Activated CD8-positive, alpha-beta T cell treated with anti-CD3 and anti-CD28 coated beads for 36 hours (primary cell): Measurements from ENCODE around the gene TNRC6C. TPM values are rescaled to one million over a fixed set of nuclear protein-coding genes. Genes with fewer than 3 reads are reported as not detected.

Experiments
- ATAC-seq: fragments of 200-7000 bp; cut with Tn5 transposase; one replicate; pipeline ENCODE4 v1.10.0; 2021; ENCODE audit warnings: mild to moderate bottlenecking, moderate library complexity
- CTCF ChIA-PET: fragments of 350-600 bp; sonication (Branson Sonifier 250); formaldehyde crosslinking; loops from one replicate; lab custom pipeline; 2021; ENCODE audit warnings: antibody characterized with exemption; lab: Charles Lee
- POLR2A ChIA-PET: fragments of 350-600 bp; sonication (Branson Sonifier 250); formaldehyde crosslinking; loops from one replicate; lab custom pipeline; 2021; ENCODE audit warnings: antibody characterized with exemption; lab: Charles Lee
- DNase-seq: peaks from one replicate; pipeline ENCODE4 v3.0.0-alpha.2; 2020
- H3K27ac Mint-ChIP-seq: one replicate; pipeline ENCODE4 v1.8.0; 2021; ENCODE audit warnings: mild to moderate bottlenecking, mixed read lengths
- H3K27me3 Mint-ChIP-seq: one replicate; pipeline ENCODE4 v1.8.0; 2021; ENCODE audit warnings: mixed read lengths
- H3K36me3 Mint-ChIP-seq: one replicate; pipeline ENCODE4 v1.8.0; 2021; ENCODE audit warnings: low read depth, mixed read lengths
- H3K4me1 Mint-ChIP-seq: one replicate; pipeline ENCODE4 v1.8.0; 2021; ENCODE audit warnings: low read depth, mixed read lengths
- H3K4me3 Mint-ChIP-seq: one replicate; pipeline ENCODE4 v1.8.0; 2021; ENCODE audit warnings: mild to moderate bottlenecking, moderate library complexity, mixed read lengths
- H3K9me3 Mint-ChIP-seq: one replicate; pipeline ENCODE4 v1.8.0; 2021; ENCODE audit warnings: mixed read lengths
- CTCF ChIP-seq: fragments of 200-600 bp; IDR thresholded peaks from one replicate; pipeline ENCODE4 v1.8.0; 2022; ENCODE audit warnings: antibody characterized with exemption, mild to moderate bottlenecking
- intact Hi-C: fragments of 100-400 bp; cut with micrococcal nuclease; formaldehyde crosslinking; loops from one replicate; pipeline ENCODE4 v1.10.0; 2022
- total RNA-seq, 2 experiments: library from RNA; stranded (reverse); gene quantifications; one replicate each; pipeline ENCODE4 v1.2.3, GENCODE V29; 2021

Gene TNRC6C
- total RNA-seq, 2 experiments from 2014 or later: 26.4 to 26.6 TPM

DNA sequence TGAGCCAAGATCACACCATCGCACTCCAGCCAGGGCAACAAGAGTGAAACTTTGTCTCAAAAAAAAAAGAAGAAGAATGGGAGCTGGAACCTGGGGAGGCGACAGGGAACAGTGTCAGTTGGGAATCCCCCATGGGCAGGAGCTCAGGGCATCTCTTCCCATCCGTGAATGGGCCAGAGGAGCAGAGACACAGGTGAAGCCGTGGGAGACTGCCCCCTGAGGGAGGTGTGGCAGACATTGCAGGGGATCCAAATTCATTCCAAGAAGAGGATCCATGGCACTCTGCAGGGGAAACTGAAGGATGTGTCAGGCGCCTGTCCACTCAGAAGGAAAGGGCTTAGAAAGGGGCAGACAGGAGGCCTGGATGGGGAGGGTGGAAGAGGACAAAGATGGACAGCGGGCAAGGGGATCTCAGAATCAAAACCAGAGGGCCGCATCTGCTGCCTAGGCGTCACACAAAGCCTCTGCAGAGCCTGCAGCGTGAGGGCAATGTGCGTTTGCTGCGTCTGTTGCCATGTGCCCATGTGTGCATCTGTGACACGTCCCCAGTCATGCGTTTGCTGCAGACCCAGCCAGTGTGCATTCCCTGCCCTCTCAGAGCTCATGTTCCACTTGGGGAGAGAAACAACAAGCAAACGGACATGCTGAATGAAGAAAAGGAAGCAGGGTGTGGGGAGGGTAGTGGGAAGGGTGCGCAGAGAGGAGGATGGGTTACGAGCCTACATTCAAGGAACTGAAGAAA lies 30.6 kb upstream of the TNRC6C start:
- H3K4me3 Mint-ChIP-seq: no peak overlapping the region
- no peak overlapping the region for H3K27ac Mint-ChIP-seq
- no peak for DNase-seq
- H3K9me3 Mint-ChIP-seq: no peaks in the 10 kb centered on the region
- H3K36me3 Mint-ChIP-seq: no peaks in the 10 kb centered on the region
- peaks cover 15% of the 10 kb centered on the region for H3K4me1 Mint-ChIP-seq
- H3K27me3 Mint-ChIP-seq: no peaks in the 10 kb centered on the region
- TF ChIP-seq CTCF: no peak
- ChIA-PET POLR2A (interaction anchor here (1.0 kb wide), 1 partner anchor 11 kb away, joined by 4 read pairs; no protein-coding TSS in a partner anchor), CTCF (interaction anchor here (1.0 to 2.1 kb wide), 2 partner anchors 86 to 156 kb away, joined by 3 to 7 read pairs; no protein-coding TSS in a partner anchor)
- intact Hi-C loops: no loop called here
- no peak for ATAC-seq

DNA sequence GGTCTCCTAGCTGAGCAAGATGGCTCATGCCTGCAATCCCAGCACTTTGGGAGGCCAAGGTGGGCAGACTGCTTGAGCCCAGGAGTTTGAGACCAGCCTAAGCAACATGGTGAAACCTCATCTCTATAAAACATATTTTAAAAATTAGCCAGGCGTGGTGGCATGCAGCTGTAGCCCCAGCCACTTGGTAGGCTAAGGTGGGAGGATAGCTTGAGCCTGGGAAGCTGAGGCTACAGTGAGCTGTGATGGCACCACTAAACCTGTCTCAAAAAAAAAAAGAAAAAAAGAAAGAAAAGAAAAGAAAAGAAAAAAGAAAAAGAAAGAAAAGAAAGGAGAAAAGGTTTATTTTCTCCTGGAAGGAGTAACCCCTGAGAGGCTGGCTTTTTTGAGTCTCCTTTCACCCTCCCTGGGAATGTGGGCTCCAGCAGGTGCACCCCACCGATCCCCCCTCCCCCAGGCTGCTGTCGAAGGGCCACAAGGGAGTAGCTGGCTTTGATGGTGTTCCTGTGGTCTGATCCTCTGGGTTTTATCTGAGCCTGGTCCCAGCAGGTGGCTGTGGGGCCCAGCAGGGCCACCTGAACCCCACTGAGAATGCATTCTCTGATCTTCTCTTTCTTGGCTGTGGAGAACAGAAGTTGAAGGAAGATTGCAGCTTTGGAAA lies 29.9 kb upstream of the TNRC6C start:
- Mint-ChIP-seq H3K9me3 (no peaks in the 10 kb centered on the region), H3K4me1 (peaks cover 15% of the 10 kb centered on the region), H3K36me3 (no peaks in the 10 kb centered on the region), H3K27me3 (no peaks in the 10 kb centered on the region), H3K4me3 (no peak overlapping the region), H3K27ac (no peak overlapping the region)
- ChIA-PET POLR2A (no interaction called here), CTCF (interaction anchor here (1.0 to 2.1 kb wide), 3 partner anchors 85 to 597 kb away, joined by 3 to 7 read pairs (median 3); no protein-coding TSS in a partner anchor)
- TF ChIP-seq CTCF: no peak
- DNase-seq (no peak), ATAC-seq (no peak)
- intact Hi-C loops: no loop called here

GRCh38 chr17:77929180-77929564 lies 29.3 kb upstream of the TNRC6C start:
- Mint-ChIP-seq H3K36me3 (no peaks in the 10 kb centered on the region), H3K4me3 (no peak overlapping the region), H3K27me3 (peaks cover 1% of the 10 kb centered on the region), H3K9me3 (no peaks in the 10 kb centered on the region), H3K4me1 (peaks cover 17% of the 10 kb centered on the region), H3K27ac (no peak overlapping the region)
- POLR2A ChIA-PET: interaction anchor here (0.5 kb wide), 1 partner anchor 298 kb away, joined by 3 read pairs; no protein-coding TSS in a partner anchor
- DNase-seq (no peak), ATAC-seq (no peak)
- CTCF ChIA-PET: interaction anchor here (1.0 to 2.1 kb wide), 3 partner anchors 85 to 598 kb away, joined by 3 to 7 read pairs (median 3); no protein-coding TSS in a partner anchor
- no peak for TF ChIP-seq CTCF
- intact Hi-C loops: no loop called here

DNA sequence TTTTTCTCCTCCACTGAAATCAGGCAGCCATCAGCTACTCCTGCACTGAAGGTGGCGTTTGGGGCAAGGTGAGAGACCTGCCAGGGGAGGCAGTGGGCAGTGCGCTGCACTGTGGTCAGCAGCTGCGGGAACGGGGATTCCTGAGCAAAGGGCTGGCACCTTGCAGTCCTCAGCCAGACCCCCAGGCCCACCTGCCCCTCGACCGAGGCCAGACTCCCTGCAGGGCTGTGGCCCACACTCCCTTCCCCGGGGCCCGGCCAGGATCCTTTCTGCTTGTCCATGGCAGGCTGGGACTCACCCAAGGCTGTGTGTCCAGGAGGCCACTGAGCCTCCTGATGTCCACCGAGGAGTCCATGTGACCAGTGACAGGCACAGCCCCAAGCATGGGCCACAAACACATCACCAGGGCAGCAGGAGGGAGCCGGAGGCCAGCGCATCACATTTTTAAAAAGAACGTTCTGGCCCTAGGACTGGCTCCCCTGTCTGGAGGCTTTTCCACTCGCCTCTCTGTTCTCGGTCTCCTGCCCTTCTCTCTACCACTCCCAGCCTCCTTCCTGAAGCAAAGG lies 28.5 kb upstream of the TNRC6C start:
- ATAC-seq (no peak), DNase-seq (no peak)
- Mint-ChIP-seq H3K27ac (no peak overlapping the region), H3K4me3 (no peak overlapping the region), H3K27me3 (peaks cover 1% of the 10 kb centered on the region), H3K4me1 (peaks cover 22% of the 10 kb centered on the region), H3K9me3 (no peaks in the 10 kb centered on the region), H3K36me3 (no peaks in the 10 kb centered on the region)
- intact Hi-C loops: no loop called here
- ChIA-PET POLR2A (interaction anchor here (0.5 kb wide), 1 partner anchor 297 kb away, joined by 3 read pairs; no protein-coding TSS in a partner anchor), CTCF (no interaction called here)
- TF ChIP-seq CTCF: no peak
